NCI-H1694 (cell line): ENCODE data around the gene PIP5K1B.

Experiments
- DNase-seq: peaks from one replicate; lab custom pipeline; 2025; lab: John Stamatoyannopoulos, UW

PIP5K1B gene

GRCh38 chr9:68738358-68738757, 33.3 kb downstream of the PIP5K1B start:
- no peak for DNase-seq

- no peak for DNase-seq
Measured at GRCh38 chr9:68739621-68740174, 34.7 kb downstream of the PIP5K1B start.

- no peak for DNase-seq
Measured at GRCh38 chr9:68740561-68740960, 35.5 kb downstream of the PIP5K1B start.

- no peak for DNase-seq
Measured at GRCh38 chr9:68741234-68741633, 36.2 kb downstream of the PIP5K1B start.

GRCh38 chr9:68741704-68742332, 36.8 kb downstream of the PIP5K1B start:
- DNase-seq = no peak

GRCh38 chr9:68742333-68742730, 37.3 kb downstream of the PIP5K1B start:
- no peak for DNase-seq

- no peak for DNase-seq
Measured at GRCh38 chr9:68744426-68744825, 39.4 kb downstream of the PIP5K1B start.

GRCh38 chr9:68746525-68746924, 41.5 kb downstream of the PIP5K1B start:
- no peak for DNase-seq

- no peak for DNase-seq
Measured at GRCh38 chr9:68747043-68747533, 42.0 kb downstream of the PIP5K1B start.

- no peak for DNase-seq
Measured at GRCh38 chr9:68749135-68749534, 44.1 kb downstream of the PIP5K1B start.

GRCh38 chr9:68749579-68750159, 44.6 kb downstream of the PIP5K1B start:
- DNase-seq = no peak

GRCh38 chr9:68750255-68750654, 45.2 kb downstream of the PIP5K1B start:
- no peak for DNase-seq

GRCh38 chr9:68750786-68751185, 45.7 kb downstream of the PIP5K1B start:
- no peak for DNase-seq

- no peak for DNase-seq
Measured at GRCh38 chr9:68751556-68751955, 46.5 kb downstream of the PIP5K1B start.

GRCh38 chr9:68755051-68755450, 50.0 kb downstream of the PIP5K1B start:
- DNase-seq = no peak

GRCh38 chr9:68755752-68756151, 50.7 kb downstream of the PIP5K1B start:
- DNase-seq = no peak

- DNase-seq = no peak
Measured at GRCh38 chr9:68759981-68760673, 55.1 kb downstream of the PIP5K1B start.

- DNase-seq = no peak
Measured at GRCh38 chr9:68760674-68761333, 55.8 kb downstream of the PIP5K1B start.

- no peak for DNase-seq
Measured at GRCh38 chr9:68762570-68762969, 57.5 kb downstream of the PIP5K1B start.

- DNase-seq = no peak
Measured at GRCh38 chr9:68763104-68763503, 58.1 kb downstream of the PIP5K1B start.

GRCh38 chr9:68768619-68769018, 63.6 kb downstream of the PIP5K1B start:
- DNase-seq = no peak

GRCh38 chr9:68769852-68770251, 64.8 kb downstream of the PIP5K1B start:
- no peak for DNase-seq
